ENCODE measurements around the gene RET.

DNA sequence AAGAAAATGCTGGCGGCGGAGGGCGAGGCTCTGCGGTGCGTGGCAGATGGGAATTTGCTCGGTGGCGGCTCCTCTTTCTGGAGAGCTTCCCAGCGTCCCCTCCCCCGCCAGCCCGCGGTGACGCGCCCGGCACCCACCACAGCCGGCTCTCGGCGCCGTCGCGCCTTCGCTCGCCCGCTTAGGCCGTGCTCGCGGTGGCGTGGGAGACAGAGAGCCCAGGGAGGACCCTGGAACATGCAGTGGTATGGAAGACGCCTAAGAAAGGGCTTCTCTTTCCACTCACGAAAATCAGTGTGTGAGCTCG, 60.8 kb downstream of the RET start:
- TF ChIP-seq, protein P1, sequence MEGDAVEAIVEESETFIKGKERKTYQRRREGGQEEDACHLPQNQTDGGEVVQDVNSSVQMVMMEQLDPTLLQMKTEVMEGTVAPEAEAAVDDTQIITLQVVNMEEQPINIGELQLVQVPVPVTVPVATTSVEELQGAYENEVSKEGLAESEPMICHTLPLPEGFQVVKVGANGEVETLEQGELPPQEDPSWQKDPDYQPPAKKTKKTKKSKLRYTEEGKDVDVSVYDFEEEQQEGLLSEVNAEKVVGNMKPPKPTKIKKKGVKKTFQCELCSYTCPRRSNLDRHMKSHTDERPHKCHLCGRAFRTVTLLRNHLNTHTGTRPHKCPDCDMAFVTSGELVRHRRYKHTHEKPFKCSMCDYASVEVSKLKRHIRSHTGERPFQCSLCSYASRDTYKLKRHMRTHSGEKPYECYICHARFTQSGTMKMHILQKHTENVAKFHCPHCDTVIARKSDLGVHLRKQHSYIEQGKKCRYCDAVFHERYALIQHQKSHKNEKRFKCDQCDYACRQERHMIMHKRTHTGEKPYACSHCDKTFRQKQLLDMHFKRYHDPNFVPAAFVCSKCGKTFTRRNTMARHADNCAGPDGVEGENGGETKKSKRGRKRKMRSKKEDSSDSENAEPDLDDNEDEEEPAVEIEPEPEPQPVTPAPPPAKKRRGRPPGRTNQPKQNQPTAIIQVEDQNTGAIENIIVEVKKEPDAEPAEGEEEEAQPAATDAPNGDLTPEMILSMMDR (IDR thresholded peaks at IDR 0.05): no peak
- no peak for TF ChIP-seq POLR2A (IDR thresholded peaks at IDR 0.05)

All from sigmoid colon (tissue), 3 donors.